Measurements from ENCODE around the gene LCE1D.

The LCE1D gene

DNA sequence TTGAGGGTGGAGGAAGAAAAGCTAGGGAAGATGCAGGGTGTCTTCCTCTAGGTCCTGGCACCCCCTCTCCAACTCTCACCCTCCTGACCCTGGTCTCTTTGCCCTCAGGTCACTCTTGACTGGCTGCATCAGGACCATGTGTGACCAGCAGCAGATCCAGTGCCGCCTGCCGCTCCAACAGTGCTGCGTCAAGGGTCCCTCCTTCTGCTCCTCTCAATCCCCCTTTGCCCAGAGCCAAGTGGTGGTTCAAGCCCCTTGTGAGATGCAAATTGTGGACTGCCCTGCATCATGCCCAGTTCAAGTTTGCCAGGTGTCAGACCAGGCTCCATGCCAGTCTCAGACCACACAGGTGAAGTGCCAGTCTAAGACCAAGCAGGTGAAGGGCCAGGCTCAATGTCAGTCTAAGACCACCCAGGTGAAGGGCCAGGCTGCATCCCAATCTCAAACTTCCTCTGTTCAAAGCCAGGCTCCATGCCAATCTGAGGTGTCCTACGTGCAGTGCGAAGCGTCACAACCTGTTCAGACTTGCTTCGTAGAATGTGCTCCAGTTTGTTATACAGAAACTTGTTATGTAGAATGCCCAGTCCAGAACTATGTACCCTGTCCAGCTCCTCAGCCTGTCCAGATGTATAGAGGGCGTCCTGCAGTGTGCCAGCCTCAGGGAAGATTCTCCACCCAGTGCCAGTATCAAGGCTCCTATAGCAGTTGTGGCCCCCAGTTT, 36.9 kb upstream of the LCE1D start:
- TF ChIP-seq, protein P1, sequence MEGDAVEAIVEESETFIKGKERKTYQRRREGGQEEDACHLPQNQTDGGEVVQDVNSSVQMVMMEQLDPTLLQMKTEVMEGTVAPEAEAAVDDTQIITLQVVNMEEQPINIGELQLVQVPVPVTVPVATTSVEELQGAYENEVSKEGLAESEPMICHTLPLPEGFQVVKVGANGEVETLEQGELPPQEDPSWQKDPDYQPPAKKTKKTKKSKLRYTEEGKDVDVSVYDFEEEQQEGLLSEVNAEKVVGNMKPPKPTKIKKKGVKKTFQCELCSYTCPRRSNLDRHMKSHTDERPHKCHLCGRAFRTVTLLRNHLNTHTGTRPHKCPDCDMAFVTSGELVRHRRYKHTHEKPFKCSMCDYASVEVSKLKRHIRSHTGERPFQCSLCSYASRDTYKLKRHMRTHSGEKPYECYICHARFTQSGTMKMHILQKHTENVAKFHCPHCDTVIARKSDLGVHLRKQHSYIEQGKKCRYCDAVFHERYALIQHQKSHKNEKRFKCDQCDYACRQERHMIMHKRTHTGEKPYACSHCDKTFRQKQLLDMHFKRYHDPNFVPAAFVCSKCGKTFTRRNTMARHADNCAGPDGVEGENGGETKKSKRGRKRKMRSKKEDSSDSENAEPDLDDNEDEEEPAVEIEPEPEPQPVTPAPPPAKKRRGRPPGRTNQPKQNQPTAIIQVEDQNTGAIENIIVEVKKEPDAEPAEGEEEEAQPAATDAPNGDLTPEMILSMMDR (IDR thresholded peaks at IDR 0.05; ENCODE audit: low read depth, low read length) = no peak
- no peak for DNase-seq (ENCODE audit: extremely low read depth, low read depth)

DNA sequence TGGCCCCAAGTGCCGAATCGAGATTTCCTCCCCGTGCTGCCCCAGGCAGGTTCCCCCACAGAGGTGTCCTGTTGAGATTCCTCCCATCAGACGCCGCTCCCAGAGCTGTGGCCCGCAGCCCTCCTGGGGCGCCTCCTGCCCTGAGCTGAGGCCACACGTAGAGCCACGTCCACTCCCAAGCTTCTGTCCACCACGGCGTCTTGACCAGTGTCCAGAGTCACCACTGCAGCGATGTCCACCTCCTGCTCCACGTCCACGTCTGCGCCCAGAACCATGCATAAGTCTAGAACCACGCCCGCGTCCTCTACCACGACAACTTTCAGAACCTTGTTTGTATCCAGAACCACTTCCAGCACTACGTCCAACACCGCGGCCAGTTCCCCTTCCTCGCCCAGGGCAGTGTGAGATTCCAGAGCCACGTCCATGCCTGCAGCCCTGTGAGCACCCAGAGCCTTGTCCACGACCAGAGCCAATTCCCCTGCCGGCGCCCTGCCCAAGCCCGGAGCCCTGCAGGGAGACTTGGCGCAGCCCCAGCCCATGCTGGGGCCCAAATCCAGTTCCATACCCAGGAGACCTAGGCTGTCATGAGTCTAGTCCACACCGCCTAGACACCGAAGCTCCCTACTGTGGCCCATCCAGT, 35.9 kb upstream of the LCE1D start:
- DNase-seq (ENCODE audit: extremely low read depth, low read depth) = no peak
- TF ChIP-seq, protein P1 (IDR thresholded peaks at IDR 0.05; ENCODE audit: low read depth, low read length) = no peak

GRCh38 chr1:152761609-152762213, 34.8 kb upstream of the LCE1D start:
- TF ChIP-seq, protein P1 (IDR thresholded peaks at IDR 0.05; ENCODE audit: low read depth, low read length) = no peak
- DNase-seq (ENCODE audit: extremely low read depth, low read depth) = no peak

GRCh38 chr1:152768847-152769533, 27.5 kb upstream of the LCE1D start:
- DNase-seq (ENCODE audit: extremely low read depth, low read depth) = peak; percentile 66

DNA sequence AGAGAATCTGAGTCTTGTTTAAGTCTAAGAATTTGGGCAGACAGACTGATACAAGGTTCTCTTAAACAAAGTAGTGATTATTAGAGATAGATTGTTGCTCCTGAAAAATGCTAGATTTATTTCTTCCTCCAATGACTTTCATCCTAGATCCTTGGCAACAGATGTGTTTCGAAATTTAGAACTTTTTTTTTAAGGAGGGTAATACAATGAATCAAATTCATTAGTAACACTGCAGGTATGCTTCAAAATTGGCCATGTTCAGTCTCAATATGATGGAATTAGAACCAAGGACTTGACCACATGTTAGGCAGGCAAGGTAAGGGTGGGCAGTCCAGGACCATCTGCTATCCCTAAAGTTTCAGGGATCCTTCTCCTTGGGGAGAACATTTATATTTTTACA, 26.1 kb upstream of the LCE1D start:
- TF ChIP-seq, protein P1 (IDR thresholded peaks at IDR 0.05; ENCODE audit: low read depth, low read length) = no peak
- no peak for DNase-seq (ENCODE audit: extremely low read depth, low read depth)

More at GRCh38 chr1:152768847-152769533, 27.5 kb upstream of the LCE1D start:
- TF ChIP-seq, protein P1 (IDR thresholded peaks at IDR 0.05; ENCODE audit: low read depth, low read length) = peak; percentile 11

DNA sequence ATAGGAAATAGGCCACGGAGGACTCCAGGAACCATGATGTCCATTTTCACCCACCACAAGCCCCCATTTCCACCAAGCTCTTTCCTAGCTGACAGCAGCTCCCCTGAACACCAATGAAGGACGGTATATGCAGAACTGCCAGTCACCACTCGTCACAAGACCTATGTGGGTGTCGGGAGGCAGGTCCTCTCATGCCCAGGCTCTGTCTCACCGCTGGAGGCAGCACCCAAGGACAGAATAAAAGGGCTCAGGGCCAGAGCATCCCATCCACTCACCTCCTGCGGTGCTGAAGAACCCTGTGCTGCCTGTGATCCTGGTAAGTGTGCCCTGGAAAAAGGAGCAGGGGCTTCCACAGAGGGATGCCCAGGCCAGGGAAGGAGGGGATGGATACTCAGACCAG, 21.6 kb upstream of the LCE1D start, which contains the start of gene LCE1F:
Gene LCE1F, plus strand, starts transcription at position 266 of the 400 bp plus-strand sequence. CDS start 1,232 bp downstream, outside the sequence.
- TF ChIP-seq, protein P1 (IDR thresholded peaks at IDR 0.05; ENCODE audit: low read depth, low read length) = no peak
- no peak for DNase-seq (ENCODE audit: extremely low read depth, low read depth)
